Stimulated activated CD4-positive, alpha-beta T cell treated with anti-CD3 and anti-CD28 coated beads, TNF-alpha, amount 100 ng/mL, for 1 hour (primary cell): ENCODE measurements around the gene ARHGEF33.

Experiments
- DNase-seq, 3 donors: peaks; one replicate each; pipeline ENCODE4 v3.0.0-alpha.2; 2020; ENCODE audit warnings: low read depth in 3 of 3, low spot score in 1 of 3

The ARHGEF33 gene

GRCh38 chr2:38959466-38959865 lies 69.8 kb downstream of the ARHGEF33 start:
- DNase-seq = no peak

- peak; percentile 4 to 43 (median 27) for DNase-seq
Observed at GRCh38 chr2:38959938-38960608, 70.4 kb downstream of the ARHGEF33 start.

- no peak for DNase-seq
Observed at GRCh38 chr2:38960609-38961320, 71.1 kb downstream of the ARHGEF33 start.

- no peak for DNase-seq
Observed at GRCh38 chr2:38966006-38966405, 76.3 kb downstream of the ARHGEF33 start.

GRCh38 chr2:38966678-38967077 lies 77.0 kb downstream of the ARHGEF33 start:
- DNase-seq = no peak

GRCh38 chr2:38968021-38968420 lies 78.3 kb downstream of the ARHGEF33 start:
- DNase-seq = no peak

GRCh38 chr2:38971377-38971776 lies 81.7 kb downstream of the ARHGEF33 start:
- DNase-seq = no peak

- no peak for DNase-seq
Observed at GRCh38 chr2:38973266-38973665, 83.6 kb downstream of the ARHGEF33 start.

- DNase-seq = no peak
Observed at GRCh38 chr2:38975042-38975441, 85.4 kb downstream of the ARHGEF33 start.

GRCh38 chr2:38977047-38977446 lies 87.4 kb downstream of the ARHGEF33 start:
- DNase-seq = no peak

GRCh38 chr2:38978296-38978903 lies 88.7 kb downstream of the ARHGEF33 start:
- DNase-seq = no peak

GRCh38 chr2:38978908-38979307 lies 89.2 kb downstream of the ARHGEF33 start:
- no peak for DNase-seq

- no peak for DNase-seq
Observed at GRCh38 chr2:38981003-38981669, 91.5 kb downstream of the ARHGEF33 start.

GRCh38 chr2:38981670-38982357 lies 92.1 kb downstream of the ARHGEF33 start:
- DNase-seq = no peak

- no peak for DNase-seq
Observed at GRCh38 chr2:38982498-38982897, 92.8 kb downstream of the ARHGEF33 start.

GRCh38 chr2:38988716-38989115 lies 99.0 kb downstream of the ARHGEF33 start:
- DNase-seq = no peak

GRCh38 chr2:38991899-38992298 lies 102.2 kb downstream of the ARHGEF33 start:
- DNase-seq = no peak

GRCh38 chr2:38997781-38998180 lies 108.1 kb downstream of the ARHGEF33 start:
- no peak for DNase-seq

- no peak for DNase-seq
Observed at GRCh38 chr2:39000552-39000951, 110.9 kb downstream of the ARHGEF33 start.

GRCh38 chr2:39007875-39008504 lies 118.3 kb downstream of the ARHGEF33 start:
- no peak for DNase-seq

GRCh38 chr2:39008665-39009064 lies 119.0 kb downstream of the ARHGEF33 start:
- DNase-seq = no peak
